KMS-11 (cell line): ENCODE results near the gene CARD8.
"Not testable (repeated sequence)": the region's sequence is repeated elsewhere in the genome, so short reads cannot be mapped to it uniquely, and the experiment has no call there.

Experiments used
- H2AFZ ChIP-seq: fragments of 200-600 bp; sonication (generic); 2 replicates; pipeline ENCODE4 v1.6.1; 2016; ENCODE audit warnings: antibody characterized with exemption, mixed run types, low read depth
- H3K27ac ChIP-seq: fragments of 200-600 bp; sonication (generic); 2 replicates; pipeline ENCODE4 v1.6.1; 2016; ENCODE audit warnings: mild to moderate bottlenecking, mixed run types
- H3K27me3 ChIP-seq: fragments of 200-600 bp; sonication (generic); 2 replicates; pipeline ENCODE4 v1.6.1; 2017; ENCODE audit warnings: mild to moderate bottlenecking, low read depth, mixed run types, moderate library complexity; ENCODE audit not compliant: insufficient read depth
- H3K36me3 ChIP-seq: fragments of 200-600 bp; sonication (generic); 2 replicates; pipeline ENCODE4 v1.6.1; 2017; ENCODE audit warnings: mild to moderate bottlenecking, mixed run types; ENCODE audit not compliant: insufficient read depth
- H3K4me1 ChIP-seq: fragments of 200-600 bp; sonication (generic); 2 replicates; pipeline ENCODE4 v1.6.1; 2016; ENCODE audit warnings: mild to moderate bottlenecking, low read depth, mixed run types; ENCODE audit not compliant: poor library complexity, severe bottlenecking
- H3K4me2 ChIP-seq: fragments of 200-600 bp; sonication (generic); 2 replicates; pipeline ENCODE4 v1.7.0; 2016; ENCODE audit warnings: mild to moderate bottlenecking, mixed run types
- H3K4me3 ChIP-seq: fragments of 200-600 bp; sonication (generic); IDR thresholded peaks from 2 replicates; pipeline ENCODE4 v1.6.1; 2017; ENCODE audit warnings: low read depth, low read length, mixed read lengths; ENCODE audit not compliant: insufficient read depth
- H3K79me2 ChIP-seq: fragments of 200-600 bp; sonication (generic); 2 replicates; pipeline ENCODE4 v1.6.1; 2016; ENCODE audit warnings: low read depth, mixed run types; ENCODE audit not compliant: insufficient read depth
- H3K9ac ChIP-seq: fragments of 200-600 bp; sonication (generic); 2 replicates; pipeline ENCODE4 v1.6.1; 2016; ENCODE audit warnings: mild to moderate bottlenecking, mixed run types
- H4K20me1 ChIP-seq: fragments of 200-600 bp; sonication (generic); 2 replicates; pipeline ENCODE4 v1.6.1; 2016; ENCODE audit warnings: mild to moderate bottlenecking, mixed run types; ENCODE audit not compliant: insufficient read depth
- CTCF ChIP-seq: fragments of 200-600 bp; sonication (generic); conservative IDR thresholded peaks from 2 replicates; pipeline ENCODE4 v1.6.1; 2017; ENCODE audit warnings: low read depth, mild to moderate bottlenecking, antibody characterized with exemption, low read length, moderate library complexity, mixed read lengths

The CARD8 gene

GRCh38 chr19:48237057-48237456, 18.7 kb downstream of the CARD8 start:
- TF ChIP-seq CTCF, result no peak
- no peak overlapping the region for H3K27ac ChIP-seq
- no peaks in the 10 kb centered on the region for H4K20me1 ChIP-seq
- no peak overlapping the region for H3K9ac ChIP-seq
- H3K4me1 ChIP-seq, result no peaks in the 10 kb centered on the region
- H3K79me2 ChIP-seq, result no peaks in the 10 kb centered on the region
- no peaks in the 10 kb centered on the region for H3K27me3 ChIP-seq
- H3K4me3 ChIP-seq, result no peak overlapping the region
- H3K36me3 ChIP-seq, result no peaks in the 10 kb centered on the region
- no peak overlapping the region for H3K4me2 ChIP-seq
- H2AFZ ChIP-seq, result no peak overlapping the region

GRCh38 chr19:48230555-48231129, 25.1 kb downstream of the CARD8 start:
- H3K4me3 ChIP-seq, result no peak overlapping the region
- no peaks in the 10 kb centered on the region for H3K79me2 ChIP-seq
- no peaks in the 10 kb centered on the region for H3K4me1 ChIP-seq
- H3K27me3 ChIP-seq, result no peaks in the 10 kb centered on the region
- no peak overlapping the region for H3K4me2 ChIP-seq
- no peaks in the 10 kb centered on the region for H3K36me3 ChIP-seq
- H2AFZ ChIP-seq, result no peak overlapping the region
- H3K9ac ChIP-seq, result no peak overlapping the region
- no peak for TF ChIP-seq CTCF
- H4K20me1 ChIP-seq, result no peaks in the 10 kb centered on the region
- H3K27ac ChIP-seq, result no peak overlapping the region

- no peak overlapping the region for H3K4me2 ChIP-seq
Observed at GRCh38 chr19:48221628-48222027, 34.1 kb downstream of the CARD8 start.

GRCh38 chr19:48220784-48221183, 34.9 kb downstream of the CARD8 start:
- not testable (repeated sequence) for H3K27ac ChIP-seq, H3K79me2 ChIP-seq, H3K4me2 ChIP-seq, H3K4me3 ChIP-seq, H3K36me3 ChIP-seq, H2AFZ ChIP-seq, H3K27me3 ChIP-seq, H4K20me1 ChIP-seq, H3K4me1 ChIP-seq, H3K9ac ChIP-seq

More at GRCh38 chr19:48221628-48222027, 34.1 kb downstream of the CARD8 start:
- no peaks in the 10 kb centered on the region for H3K79me2 ChIP-seq
- TF ChIP-seq CTCF, result no peak
- no peak overlapping the region for H3K9ac ChIP-seq
- no peak overlapping the region for H3K27ac ChIP-seq
- H3K4me1 ChIP-seq, result no peaks in the 10 kb centered on the region
- H2AFZ ChIP-seq, result no peak overlapping the region
- no peak overlapping the region for H3K4me3 ChIP-seq
- H3K27me3 ChIP-seq, result no peaks in the 10 kb centered on the region
- H3K36me3 ChIP-seq, result no peaks in the 10 kb centered on the region
- no peaks in the 10 kb centered on the region for H4K20me1 ChIP-seq

GRCh38 chr19:48218997-48219396, 36.7 kb downstream of the CARD8 start:
- Histone ChIP-seq H4K20me1 (no peaks in the 10 kb centered on the region), H3K9ac (no peak overlapping the region), H3K4me2 (no peak overlapping the region), H3K27me3 (no peaks in the 10 kb centered on the region), H3K79me2 (no peaks in the 10 kb centered on the region), H3K27ac (no peak overlapping the region), H3K4me1 (no peaks in the 10 kb centered on the region), H3K36me3 (no peaks in the 10 kb centered on the region), H2AFZ (no peak overlapping the region), H3K4me3 (no peak overlapping the region)
- no peak for TF ChIP-seq CTCF
